Measurements from ENCODE around the gene CCDC127.

The CCDC127 gene

DNA sequence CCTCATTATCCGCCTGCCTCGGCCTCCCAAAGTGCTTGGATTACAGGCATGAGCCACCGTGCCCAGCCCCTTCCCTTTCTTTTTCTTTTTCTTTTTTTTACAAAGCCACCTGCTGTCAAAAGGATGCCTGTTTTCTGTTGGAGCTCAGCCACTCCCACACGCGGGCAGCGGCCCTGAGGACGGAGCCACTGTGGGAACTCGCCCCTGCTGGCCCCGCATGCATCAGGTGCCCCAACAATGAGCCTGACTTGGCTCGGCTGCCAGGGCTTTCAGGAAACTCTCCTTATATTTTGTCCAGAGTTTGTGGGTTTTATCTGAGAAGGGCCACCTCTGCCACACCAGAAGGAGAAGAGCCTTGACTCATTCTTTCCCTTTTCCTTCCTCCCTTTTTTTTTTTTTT is 63.7 kb downstream of the CCDC127 start:
- no peaks in the 10 kb centered on the region for H3K36me3 ChIP-seq (ENCODE audit: insufficient read depth, low read length)
- no peak for ATAC-seq (ENCODE audit: insufficient read depth, low read depth)
- H3K9ac ChIP-seq (ENCODE audit: low read depth, low read length) = no peak overlapping the region

DNA sequence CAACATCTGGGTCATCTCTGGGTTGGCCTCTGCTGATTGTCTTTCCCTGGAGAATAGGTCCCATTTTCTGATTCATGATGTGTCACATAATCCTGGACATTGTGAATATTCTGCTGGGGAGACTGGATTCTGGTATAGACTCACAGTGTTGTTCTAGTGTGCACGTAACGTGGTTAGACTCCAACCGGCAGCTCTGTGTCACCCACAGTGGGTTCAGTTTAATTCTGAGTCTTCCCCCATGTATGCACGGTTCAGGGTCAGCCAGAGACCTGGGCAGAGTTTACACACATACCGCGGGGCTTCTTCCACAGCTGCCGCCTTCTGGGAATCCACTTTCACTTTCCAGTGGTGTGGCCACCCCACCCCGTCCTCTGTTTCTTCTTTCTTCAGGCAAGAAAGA is 64.7 kb downstream of the CCDC127 start:
- H3K27me3 ChIP-seq (ENCODE audit: insufficient read depth, low read length, poor library complexity) = peaks cover 2% of the 10 kb centered on the region
- ATAC-seq (ENCODE audit: insufficient read depth, low read depth) = peak; percentile 45; the same call in 1 of the 3 replicates
- no peak for DNase-seq
- H3K36me3 ChIP-seq (ENCODE audit: insufficient read depth, low read length) = no peaks in the 10 kb centered on the region
- H3K4me1 ChIP-seq (ENCODE audit: insufficient read depth, low read length) = no peaks in the 10 kb centered on the region
- no peak overlapping the region for H3K4me3 ChIP-seq (ENCODE audit: low read depth in 1 of 2, low read length in 2 of 2)
- no peaks in the 10 kb centered on the region; the same call in 1 of the 2 replicates for H4K20me1 ChIP-seq (ENCODE audit: insufficient read depth, low read length)
- no peak overlapping the region for H3K9ac ChIP-seq (ENCODE audit: low read depth, low read length)
- no peaks in the 10 kb centered on the region for H3K79me2 ChIP-seq (ENCODE audit: insufficient read depth, low read length)
- no peak overlapping the region for H3K27ac ChIP-seq (ENCODE audit: low read length)
- H3K9me3 ChIP-seq (ENCODE audit: insufficient read depth, low read length, severe bottlenecking) = no peaks in the 10 kb centered on the region
- H3K4me2 ChIP-seq (ENCODE audit: insufficient read depth, low read length) = no peak overlapping the region
- TF ChIP-seq, protein P1, sequence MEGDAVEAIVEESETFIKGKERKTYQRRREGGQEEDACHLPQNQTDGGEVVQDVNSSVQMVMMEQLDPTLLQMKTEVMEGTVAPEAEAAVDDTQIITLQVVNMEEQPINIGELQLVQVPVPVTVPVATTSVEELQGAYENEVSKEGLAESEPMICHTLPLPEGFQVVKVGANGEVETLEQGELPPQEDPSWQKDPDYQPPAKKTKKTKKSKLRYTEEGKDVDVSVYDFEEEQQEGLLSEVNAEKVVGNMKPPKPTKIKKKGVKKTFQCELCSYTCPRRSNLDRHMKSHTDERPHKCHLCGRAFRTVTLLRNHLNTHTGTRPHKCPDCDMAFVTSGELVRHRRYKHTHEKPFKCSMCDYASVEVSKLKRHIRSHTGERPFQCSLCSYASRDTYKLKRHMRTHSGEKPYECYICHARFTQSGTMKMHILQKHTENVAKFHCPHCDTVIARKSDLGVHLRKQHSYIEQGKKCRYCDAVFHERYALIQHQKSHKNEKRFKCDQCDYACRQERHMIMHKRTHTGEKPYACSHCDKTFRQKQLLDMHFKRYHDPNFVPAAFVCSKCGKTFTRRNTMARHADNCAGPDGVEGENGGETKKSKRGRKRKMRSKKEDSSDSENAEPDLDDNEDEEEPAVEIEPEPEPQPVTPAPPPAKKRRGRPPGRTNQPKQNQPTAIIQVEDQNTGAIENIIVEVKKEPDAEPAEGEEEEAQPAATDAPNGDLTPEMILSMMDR (IDR thresholded peaks at IDR 0.05; ENCODE audit: borderline replicate concordance, extremely low read depth, low read length, poor library complexity, severe bottlenecking) = no peak
- TF ChIP-seq EZH2 (IDR thresholded peaks at IDR 0.05; ENCODE audit: borderline replicate concordance, low read depth, low read length, severe bottlenecking) = no peak
- no peak overlapping the region for H2AFZ ChIP-seq (ENCODE audit: low read depth, low read length)

More for the DNA sequence above, 63.7 kb downstream of the CCDC127 start:
- Histone ChIP-seq H3K27me3 (ENCODE audit: insufficient read depth, low read length, poor library complexity) (peaks cover 2% of the 10 kb centered on the region), H3K79me2 (ENCODE audit: insufficient read depth, low read length) (no peaks in the 10 kb centered on the region), H4K20me1 (ENCODE audit: insufficient read depth, low read length) (no peaks in the 10 kb centered on the region; the same call in 1 of the 2 replicates), H3K9me3 (ENCODE audit: insufficient read depth, low read length, severe bottlenecking) (no peaks in the 10 kb centered on the region), H3K4me2 (ENCODE audit: insufficient read depth, low read length) (no peak overlapping the region), H3K4me1 (ENCODE audit: insufficient read depth, low read length) (no peaks in the 10 kb centered on the region), H3K4me3 (ENCODE audit: low read depth in 1 of 2, low read length in 2 of 2) (no peak overlapping the region), H3K27ac (ENCODE audit: low read length) (no peak overlapping the region), H2AFZ (ENCODE audit: low read depth, low read length) (no peak overlapping the region)
- TF ChIP-seq, protein P1 (IDR thresholded peaks at IDR 0.05; ENCODE audit: borderline replicate concordance, extremely low read depth, low read length, poor library complexity, severe bottlenecking) = no peak
- TF ChIP-seq EZH2 (IDR thresholded peaks at IDR 0.05; ENCODE audit: borderline replicate concordance, low read depth, low read length, severe bottlenecking) = no peak
- DNase-seq = no peak

DNA sequence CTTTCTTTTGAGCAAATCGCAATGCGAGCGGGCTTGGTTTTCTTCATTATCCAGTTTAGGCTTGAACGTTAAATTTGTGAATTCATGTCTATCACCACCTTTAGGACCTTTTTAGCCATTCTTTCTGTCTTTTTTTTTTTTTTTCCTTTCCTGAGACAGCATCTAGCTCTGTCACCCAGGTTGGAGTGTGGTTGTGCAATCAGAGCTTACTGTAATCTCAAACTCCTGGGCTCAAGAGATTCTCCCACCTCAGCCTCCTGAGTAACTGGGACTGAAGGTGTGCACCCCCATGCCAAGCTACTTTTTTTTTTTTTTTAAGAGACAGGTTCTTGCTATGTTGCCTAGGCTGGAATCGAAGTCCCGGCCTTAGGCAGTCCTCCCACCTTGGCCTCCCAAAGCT is 65.9 kb downstream of the CCDC127 start:
- Histone ChIP-seq H3K27ac (ENCODE audit: low read length) (no peak overlapping the region), H4K20me1 (ENCODE audit: insufficient read depth, low read length) (no peaks in the 10 kb centered on the region), H2AFZ (ENCODE audit: low read depth, low read length) (no peak overlapping the region), H3K9ac (ENCODE audit: low read depth, low read length) (no peak overlapping the region), H3K4me2 (ENCODE audit: insufficient read depth, low read length) (no peak overlapping the region), H3K27me3 (ENCODE audit: insufficient read depth, low read length, poor library complexity) (peaks cover 2% of the 10 kb centered on the region), H3K9me3 (ENCODE audit: insufficient read depth, low read length, severe bottlenecking) (peaks cover 11% of the 10 kb centered on the region), H3K79me2 (ENCODE audit: insufficient read depth, low read length) (no peaks in the 10 kb centered on the region), H3K4me3 (ENCODE audit: low read depth in 1 of 2, low read length in 2 of 2) (no peak overlapping the region), H3K36me3 (ENCODE audit: insufficient read depth, low read length) (no peaks in the 10 kb centered on the region), H3K4me1 (ENCODE audit: insufficient read depth, low read length) (no peaks in the 10 kb centered on the region)
- TF ChIP-seq EZH2 (IDR thresholded peaks at IDR 0.05; ENCODE audit: borderline replicate concordance, low read depth, low read length, severe bottlenecking) = no peak
- TF ChIP-seq, protein P1 (IDR thresholded peaks at IDR 0.05; ENCODE audit: borderline replicate concordance, extremely low read depth, low read length, poor library complexity, severe bottlenecking) = no peak
- no peak for ATAC-seq (ENCODE audit: insufficient read depth, low read depth)
- no peak for DNase-seq

DNA sequence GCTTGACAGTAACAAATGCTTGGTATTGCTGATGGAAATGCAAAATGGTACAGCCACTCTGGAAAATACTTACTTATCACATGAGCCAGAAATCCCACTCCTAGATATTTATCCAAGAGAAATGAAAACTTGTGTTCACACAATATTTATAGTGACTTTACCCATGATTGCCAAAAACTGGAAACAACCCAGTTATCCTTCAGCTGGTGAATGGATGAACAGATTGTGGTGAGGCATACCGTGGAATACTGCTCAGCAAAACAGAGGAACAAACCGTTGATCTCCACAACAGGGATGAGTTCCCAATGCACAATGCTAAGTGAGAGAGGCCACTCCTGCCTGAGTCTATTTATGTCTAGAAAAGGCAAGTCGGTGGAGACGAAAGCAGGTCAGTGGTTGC is 67.2 kb downstream of the CCDC127 start:
- Histone ChIP-seq H4K20me1 (ENCODE audit: insufficient read depth, low read length) (no peaks in the 10 kb centered on the region), H3K4me2 (ENCODE audit: insufficient read depth, low read length) (no peak overlapping the region), H3K9ac (ENCODE audit: low read depth, low read length) (no peak overlapping the region), H3K27ac (ENCODE audit: low read length) (no peak overlapping the region), H3K79me2 (ENCODE audit: insufficient read depth, low read length) (no peaks in the 10 kb centered on the region), H2AFZ (ENCODE audit: low read depth, low read length) (no peak overlapping the region), H3K9me3 (ENCODE audit: insufficient read depth, low read length, severe bottlenecking) (peaks cover 17% of the 10 kb centered on the region), H3K27me3 (ENCODE audit: insufficient read depth, low read length, poor library complexity) (peaks cover 2% of the 10 kb centered on the region), H3K4me3 (ENCODE audit: low read depth in 1 of 2, low read length in 2 of 2) (no peak overlapping the region), H3K36me3 (ENCODE audit: insufficient read depth, low read length) (no peaks in the 10 kb centered on the region), H3K4me1 (ENCODE audit: insufficient read depth, low read length) (no peaks in the 10 kb centered on the region)
- ATAC-seq (ENCODE audit: insufficient read depth, low read depth) = no peak
- TF ChIP-seq EZH2 (IDR thresholded peaks at IDR 0.05; ENCODE audit: borderline replicate concordance, low read depth, low read length, severe bottlenecking) = no peak
- TF ChIP-seq, protein P1 (IDR thresholded peaks at IDR 0.05; ENCODE audit: borderline replicate concordance, extremely low read depth, low read length, poor library complexity, severe bottlenecking) = no peak
- no peak for DNase-seq
